GM04503 (cell line): ENCODE measurements around the gene ACTL6A.

Experiments used
- DNase-seq: peaks from one replicate; pipeline ENCODE4 v3.0.0-alpha.2; 2012; ENCODE audit warnings: low read depth

ACTL6A gene

DNA sequence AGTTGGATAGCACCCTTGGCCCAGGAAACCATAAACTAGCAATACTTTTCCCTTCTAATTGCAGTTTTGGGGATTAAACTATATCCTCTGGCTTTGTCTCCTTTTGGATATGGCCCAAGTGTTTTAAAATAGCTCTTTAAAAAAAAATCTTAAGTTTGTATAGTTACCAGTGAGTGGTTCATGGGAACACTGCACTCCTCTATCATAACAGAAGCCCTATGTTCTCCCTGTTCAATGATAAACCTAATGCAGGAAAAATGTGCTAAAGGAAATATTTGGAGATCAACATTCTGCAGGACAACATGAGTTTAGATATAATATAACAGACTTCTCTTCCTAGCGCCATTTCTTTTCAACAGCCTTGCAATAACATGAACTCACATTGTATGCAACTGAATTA, 28.6 kb downstream of the ACTL6A start:
- no peak for DNase-seq

GRCh38 chr3:179599531-179599930, 36.8 kb downstream of the ACTL6A start:
- no peak for DNase-seq

DNA sequence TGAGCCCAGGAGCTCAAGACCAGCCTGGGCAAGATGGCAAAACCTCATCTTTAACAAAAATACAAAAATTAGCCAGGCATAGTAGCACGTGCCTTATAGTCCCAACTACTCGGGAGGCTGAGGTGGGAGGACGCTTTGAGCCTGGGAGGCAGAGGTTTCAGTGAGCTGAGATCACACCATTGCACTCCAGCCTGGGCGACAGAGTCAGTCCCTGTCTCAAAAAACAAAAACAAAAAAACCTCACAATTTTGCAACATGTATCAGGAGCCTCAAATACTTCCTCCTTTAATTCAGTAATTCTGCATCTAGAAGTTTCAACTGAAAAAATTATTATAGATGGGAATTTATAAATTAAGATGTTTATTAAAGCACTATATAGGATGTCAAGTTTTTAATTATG, 40.6 kb downstream of the ACTL6A start:
- DNase-seq: no peak

DNA sequence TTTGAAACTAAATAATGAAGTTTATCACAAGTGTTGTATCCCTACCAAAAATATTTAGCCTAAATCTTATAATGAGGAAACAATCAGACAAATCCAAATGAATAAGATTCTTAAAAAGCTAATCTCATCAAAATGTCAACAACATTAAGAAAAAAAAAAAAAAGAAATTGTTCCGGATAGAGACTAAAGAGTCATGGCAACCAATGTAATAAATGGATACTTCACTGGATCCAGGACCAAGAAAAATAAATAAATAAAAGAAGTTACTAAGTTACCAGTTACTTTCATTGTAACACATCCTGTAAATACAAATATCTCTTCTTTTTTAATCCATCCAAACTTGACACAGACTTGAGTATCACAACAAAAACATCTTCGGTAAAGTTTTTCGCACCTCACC, 41.1 kb downstream of the ACTL6A start:
- no peak for DNase-seq

DNA sequence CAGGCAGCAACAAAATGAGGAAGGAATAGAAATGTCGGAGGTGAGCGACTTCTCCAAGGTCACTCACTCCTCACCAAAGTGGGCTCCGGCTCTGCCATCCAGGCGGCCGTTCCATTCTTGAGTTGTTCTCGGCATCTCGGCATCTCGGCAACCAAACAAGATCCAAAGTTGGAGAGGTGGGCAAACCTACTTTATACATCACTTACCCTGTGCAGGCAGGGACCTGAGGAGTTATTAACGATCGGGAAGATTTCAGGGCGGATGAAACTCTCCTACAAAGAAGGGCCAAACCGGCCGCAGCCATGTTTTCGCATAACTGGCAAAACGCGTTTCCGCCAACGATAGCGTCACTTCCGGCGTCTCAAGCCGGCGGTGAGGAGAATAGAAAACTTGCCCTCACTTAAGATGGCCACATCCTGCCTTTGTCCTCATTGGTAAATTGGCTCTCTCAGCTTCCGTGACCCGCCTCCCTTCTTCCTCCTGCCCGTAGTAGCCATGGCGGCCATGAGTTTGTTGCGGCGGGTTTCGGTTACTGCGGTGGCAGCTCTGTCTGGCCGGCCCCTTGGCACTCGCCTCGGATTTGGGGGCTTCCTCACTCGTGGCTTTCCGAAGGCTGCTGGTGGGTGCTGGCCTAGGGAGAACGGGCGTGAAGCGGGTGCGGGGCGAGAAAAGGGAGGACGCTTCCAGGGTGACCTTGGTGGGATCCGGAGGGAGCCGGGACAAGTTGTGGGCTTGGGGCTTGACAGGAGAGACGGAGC, 41.8 kb downstream of the ACTL6A start, which contains the start of the genes MRPL47 and NDUFB5:
TSS of gene MRPL47 (minus strand) at position 318 of the 758 bp plus-strand sequence. CDS start at position 304, 14 bp downstream.
TSS of gene NDUFB5 (plus strand) at position 474 of the 758 bp plus-strand sequence. CDS start at position 496, 22 bp downstream.
- DNase-seq: peak; percentile 83

DNA sequence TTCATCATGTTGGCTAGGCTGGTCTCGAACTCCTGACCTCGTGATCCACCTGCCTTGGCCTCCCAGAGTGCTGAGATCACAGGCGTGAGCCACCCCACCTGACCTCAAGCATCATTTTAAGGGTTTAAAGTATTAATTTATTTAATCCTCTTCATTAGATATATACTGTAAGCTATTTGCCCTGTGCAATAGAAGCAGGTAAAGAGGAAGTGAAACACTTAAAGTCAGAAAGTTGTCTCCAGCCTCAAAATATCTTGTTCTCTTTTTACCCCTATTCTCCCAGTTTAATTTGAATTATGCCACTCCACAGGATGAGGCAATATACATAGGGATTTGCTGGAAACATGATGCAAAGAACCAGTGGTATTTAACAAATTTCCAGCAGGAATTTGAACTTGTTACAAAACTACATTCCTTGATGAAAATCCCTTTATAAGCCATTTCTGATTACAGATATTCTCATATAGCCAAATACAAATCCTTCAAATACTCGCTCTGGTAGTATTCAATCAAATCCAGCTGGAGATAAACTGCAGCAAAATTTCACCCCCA, 43.9 kb downstream of the ACTL6A start:
- no peak for DNase-seq

GRCh38 chr3:179608931-179609720, 46.4 kb downstream of the ACTL6A start:
- DNase-seq: no peak

- no peak for DNase-seq
These were observed 47.3 kb downstream of the ACTL6A start for GRCh38 chr3:179610066-179610465.

DNA sequence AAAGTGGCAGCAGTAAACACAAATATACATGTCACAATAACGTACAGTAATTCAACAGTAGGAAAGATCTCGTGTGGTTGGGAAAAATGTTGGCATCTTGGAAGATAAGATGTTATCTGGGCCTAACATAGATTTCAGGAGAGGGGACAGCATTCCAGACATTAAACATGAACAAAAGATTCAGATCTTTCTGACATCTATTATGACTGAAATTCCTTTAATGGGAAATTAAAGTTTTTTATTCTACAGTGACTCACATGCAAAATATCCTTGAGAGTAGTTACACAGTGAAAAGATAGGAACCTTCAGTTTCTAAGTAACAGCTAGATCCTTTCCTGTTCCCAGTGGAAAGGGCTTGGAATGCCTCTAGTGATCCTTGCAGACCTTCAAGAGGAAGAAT, 51.1 kb downstream of the ACTL6A start:
- peak; percentile 31 for DNase-seq

GRCh38 chr3:179615458-179616173, 52.9 kb downstream of the ACTL6A start:
- no peak for DNase-seq

- DNase-seq: no peak
These were observed 59.3 kb downstream of the ACTL6A start for GRCh38 chr3:179622023-179622422.

DNA sequence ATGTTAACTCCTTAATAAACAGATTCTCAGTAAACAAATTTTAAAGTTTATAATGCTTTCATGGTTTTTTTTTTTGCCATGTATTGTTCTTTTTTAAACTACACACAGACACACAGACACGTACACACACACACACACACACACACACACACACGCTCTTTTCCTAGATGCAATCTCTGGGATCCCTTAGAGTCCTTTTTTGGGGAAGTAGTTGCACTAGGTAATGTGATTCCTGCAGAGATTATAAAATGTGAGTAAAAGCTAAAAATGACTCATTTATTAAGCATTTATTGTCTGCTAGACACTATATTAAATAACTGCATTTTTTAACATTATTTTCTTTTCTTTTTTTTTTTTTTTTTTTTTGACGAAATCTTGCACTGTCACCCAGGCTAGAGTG, 61.7 kb downstream of the ACTL6A start:
- no peak for DNase-seq

DNA sequence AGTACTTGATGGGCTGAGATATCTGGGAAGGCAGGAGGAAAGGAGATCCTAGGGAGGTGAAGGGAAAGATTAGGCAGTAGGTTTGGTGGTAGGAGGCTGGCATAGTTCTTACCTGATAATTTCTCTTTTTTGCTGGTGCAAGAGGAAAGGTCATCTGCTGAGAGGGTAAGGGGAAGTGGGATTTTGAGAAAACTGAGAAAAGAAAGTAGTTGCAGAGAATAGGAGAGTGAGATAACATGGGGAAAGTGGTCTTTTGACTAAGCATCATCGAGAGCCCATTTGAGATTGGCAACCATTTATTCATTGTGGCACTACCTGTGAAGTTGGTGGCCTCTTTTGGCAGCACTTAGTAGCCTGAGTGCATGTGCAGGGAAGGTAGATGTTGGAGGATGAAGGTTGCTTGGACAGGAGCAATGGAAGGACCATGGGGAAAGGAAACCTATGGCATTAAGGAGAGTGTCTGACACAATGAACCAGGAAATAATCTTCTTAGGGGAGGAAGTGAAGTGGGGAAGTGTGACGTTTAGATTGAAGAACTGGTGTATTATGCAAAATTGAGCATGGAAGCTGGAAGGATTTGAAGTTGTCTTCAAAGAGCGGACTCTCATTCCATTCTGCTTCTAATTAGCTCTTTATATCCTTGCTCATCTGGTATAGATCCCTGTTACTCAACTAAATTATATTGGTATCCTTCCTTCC, 68.2 kb downstream of the ACTL6A start:
- no peak for DNase-seq
